ENCODE data around the gene FGF4.

DNA sequence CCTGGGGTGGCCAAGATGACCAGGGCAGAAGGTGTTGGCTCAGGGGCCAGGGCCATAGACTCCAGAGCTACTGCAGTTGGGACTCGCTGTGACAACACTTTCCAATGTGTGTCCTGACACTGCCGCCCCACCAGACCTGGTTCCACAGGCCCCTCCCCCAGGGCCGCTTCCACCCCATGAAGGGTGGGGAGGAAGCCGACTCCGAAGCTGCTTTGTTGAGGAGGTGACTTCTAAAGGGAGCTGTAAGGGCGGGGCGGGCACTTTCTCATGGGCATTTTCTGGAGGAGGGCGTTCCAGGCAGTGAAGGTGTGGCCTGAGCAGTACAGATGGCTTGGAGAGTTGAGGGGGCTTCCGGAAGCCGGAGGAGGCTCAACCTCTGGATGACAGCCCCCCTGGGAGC, 37.8 kb upstream of the FGF4 start:
- TF ChIP-seq, protein P1, sequence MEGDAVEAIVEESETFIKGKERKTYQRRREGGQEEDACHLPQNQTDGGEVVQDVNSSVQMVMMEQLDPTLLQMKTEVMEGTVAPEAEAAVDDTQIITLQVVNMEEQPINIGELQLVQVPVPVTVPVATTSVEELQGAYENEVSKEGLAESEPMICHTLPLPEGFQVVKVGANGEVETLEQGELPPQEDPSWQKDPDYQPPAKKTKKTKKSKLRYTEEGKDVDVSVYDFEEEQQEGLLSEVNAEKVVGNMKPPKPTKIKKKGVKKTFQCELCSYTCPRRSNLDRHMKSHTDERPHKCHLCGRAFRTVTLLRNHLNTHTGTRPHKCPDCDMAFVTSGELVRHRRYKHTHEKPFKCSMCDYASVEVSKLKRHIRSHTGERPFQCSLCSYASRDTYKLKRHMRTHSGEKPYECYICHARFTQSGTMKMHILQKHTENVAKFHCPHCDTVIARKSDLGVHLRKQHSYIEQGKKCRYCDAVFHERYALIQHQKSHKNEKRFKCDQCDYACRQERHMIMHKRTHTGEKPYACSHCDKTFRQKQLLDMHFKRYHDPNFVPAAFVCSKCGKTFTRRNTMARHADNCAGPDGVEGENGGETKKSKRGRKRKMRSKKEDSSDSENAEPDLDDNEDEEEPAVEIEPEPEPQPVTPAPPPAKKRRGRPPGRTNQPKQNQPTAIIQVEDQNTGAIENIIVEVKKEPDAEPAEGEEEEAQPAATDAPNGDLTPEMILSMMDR (IDR thresholded peaks at IDR 0.05): no peak
- TF ChIP-seq, protein P2, sequence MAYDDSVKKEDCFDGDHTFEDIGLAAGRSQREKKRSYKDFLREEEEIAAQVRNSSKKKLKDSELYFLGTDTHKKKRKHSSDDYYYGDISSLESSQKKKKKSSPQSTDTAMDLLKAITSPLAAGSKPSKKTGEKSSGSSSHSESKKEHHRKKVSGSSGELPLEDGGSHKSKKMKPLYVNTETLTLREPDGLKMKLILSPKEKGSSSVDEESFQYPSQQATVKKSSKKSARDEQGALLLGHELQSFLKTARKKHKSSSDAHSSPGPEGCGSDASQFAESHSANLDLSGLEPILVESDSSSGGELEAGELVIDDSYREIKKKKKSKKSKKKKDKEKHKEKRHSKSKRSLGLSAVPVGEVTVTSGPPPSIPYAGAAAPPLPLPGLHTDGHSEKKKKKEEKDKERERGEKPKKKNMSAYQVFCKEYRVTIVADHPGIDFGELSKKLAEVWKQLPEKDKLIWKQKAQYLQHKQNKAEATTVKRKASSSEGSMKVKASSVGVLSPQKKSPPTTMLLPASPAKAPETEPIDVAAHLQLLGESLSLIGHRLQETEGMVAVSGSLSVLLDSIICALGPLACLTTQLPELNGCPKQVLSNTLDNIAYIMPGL (CRISPR knock-in tag; IDR thresholded peaks at IDR 0.05): no peak
- TF ChIP-seq TEAD4 (CRISPR knock-in tag; IDR thresholded peaks at IDR 0.05) (no peak), MYBL2 (CRISPR knock-in tag; IDR thresholded peaks at IDR 0.05) (no peak), TCF7 (CRISPR knock-in tag; IDR thresholded peaks at IDR 0.05; ENCODE audit: low read depth) (no peak), CREM (CRISPR knock-in tag; IDR thresholded peaks at IDR 0.05) (no peak)
- TF ChIP-seq, protein P3, sequence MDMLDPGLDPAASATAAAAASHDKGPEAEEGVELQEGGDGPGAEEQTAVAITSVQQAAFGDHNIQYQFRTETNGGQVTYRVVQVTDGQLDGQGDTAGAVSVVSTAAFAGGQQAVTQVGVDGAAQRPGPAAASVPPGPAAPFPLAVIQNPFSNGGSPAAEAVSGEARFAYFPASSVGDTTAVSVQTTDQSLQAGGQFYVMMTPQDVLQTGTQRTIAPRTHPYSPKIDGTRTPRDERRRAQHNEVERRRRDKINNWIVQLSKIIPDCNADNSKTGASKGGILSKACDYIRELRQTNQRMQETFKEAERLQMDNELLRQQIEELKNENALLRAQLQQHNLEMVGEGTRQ (CRISPR knock-in tag; IDR thresholded peaks at IDR 0.05): no peak
